ENCODE measurements around the gene OLFML2B. TPM values are rescaled to one million over a fixed set of nuclear protein-coding genes. Genes with fewer than 3 reads are reported as not detected.

Gene OLFML2B
- total RNA-seq, 1 donor, result 0.10 TPM

- H3K27me3 ChIP-seq (ENCODE audit: insufficient read depth, low read length), result no peaks in the 10 kb centered on the region
- H3K4me1 ChIP-seq (ENCODE audit: insufficient read depth, low read length), result peaks cover 18% of the 10 kb centered on the region
Observed at GRCh38 chr1:161958425-161958824, 65.2 kb downstream of the OLFML2B start.

GRCh38 chr1:161956930-161957329 is 66.7 kb downstream of the OLFML2B start:
- Histone ChIP-seq H3K4me1 (ENCODE audit: insufficient read depth, low read length) (peaks cover 21% of the 10 kb centered on the region), H3K4me3 (ENCODE audit: low read length) (no peak overlapping the region), H3K9me3 (ENCODE audit: low read depth, low read length) (no peaks in the 10 kb centered on the region), H3K27me3 (ENCODE audit: insufficient read depth, low read length) (no peaks in the 10 kb centered on the region)

More at GRCh38 chr1:161958425-161958824, 65.2 kb downstream of the OLFML2B start:
- H3K9me3 ChIP-seq (ENCODE audit: low read depth, low read length), result no peaks in the 10 kb centered on the region
- no peak overlapping the region for H3K4me3 ChIP-seq (ENCODE audit: low read length)

GRCh38 chr1:161956097-161956496 is 67.6 kb downstream of the OLFML2B start:
- Histone ChIP-seq H3K4me1 (ENCODE audit: insufficient read depth, low read length) (peaks cover 16% of the 10 kb centered on the region), H3K9me3 (ENCODE audit: low read depth, low read length) (no peaks in the 10 kb centered on the region), H3K27me3 (ENCODE audit: insufficient read depth, low read length) (no peaks in the 10 kb centered on the region), H3K4me3 (ENCODE audit: low read length) (no peak overlapping the region)

GRCh38 chr1:161955606-161956005 is 68.1 kb downstream of the OLFML2B start:
- Histone ChIP-seq H3K4me3 (ENCODE audit: low read length) (no peak overlapping the region), H3K4me1 (ENCODE audit: insufficient read depth, low read length) (peaks cover 16% of the 10 kb centered on the region), H3K27me3 (ENCODE audit: insufficient read depth, low read length) (no peaks in the 10 kb centered on the region), H3K9me3 (ENCODE audit: low read depth, low read length) (no peaks in the 10 kb centered on the region)

DNA sequence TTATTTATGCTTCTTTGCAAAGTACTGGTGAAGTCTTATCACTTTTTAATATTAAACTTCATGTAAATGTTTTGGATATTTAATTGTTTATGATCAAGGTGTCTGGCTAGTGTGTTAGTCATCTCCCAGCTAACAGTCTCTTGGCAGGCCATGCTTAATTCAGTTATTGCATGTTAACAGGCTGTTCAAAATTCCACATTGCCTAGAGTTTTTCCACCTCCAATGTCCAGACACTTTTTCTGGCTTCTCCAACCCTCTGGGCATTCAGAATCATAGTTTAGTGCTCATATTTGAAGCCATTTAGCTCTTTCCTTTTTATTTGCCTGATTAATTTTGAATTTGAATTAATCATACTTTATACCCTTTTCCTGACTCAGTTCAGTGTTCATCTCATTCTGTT is 69.2 kb downstream of the OLFML2B start:
- no peaks in the 10 kb centered on the region for H3K9me3 ChIP-seq (ENCODE audit: low read depth, low read length)
- no peaks in the 10 kb centered on the region for H3K27me3 ChIP-seq (ENCODE audit: insufficient read depth, low read length)
- peaks cover 16% of the 10 kb centered on the region for H3K4me1 ChIP-seq (ENCODE audit: insufficient read depth, low read length)
- no peak overlapping the region for H3K4me3 ChIP-seq (ENCODE audit: low read length)

DNA sequence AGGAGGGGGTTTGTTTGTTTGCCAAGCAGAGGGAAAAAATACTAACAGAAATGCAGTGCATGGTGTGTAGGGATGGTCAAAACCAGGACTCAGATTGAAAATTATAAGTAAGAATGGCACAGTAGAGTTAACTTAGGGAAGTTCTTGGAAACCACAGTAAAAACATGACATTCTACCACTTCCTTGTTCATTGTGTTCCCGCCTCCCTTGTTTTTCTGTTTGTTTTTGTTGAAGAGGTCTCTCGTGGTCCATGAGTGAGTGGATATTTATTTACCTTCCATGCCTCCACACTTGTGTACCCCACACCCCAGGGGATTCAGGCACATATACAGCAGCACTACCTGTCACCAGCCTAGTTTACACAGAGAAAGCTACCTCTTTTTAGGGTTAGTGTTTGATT is 69.6 kb downstream of the OLFML2B start:
- Histone ChIP-seq H3K27me3 (ENCODE audit: insufficient read depth, low read length) (no peaks in the 10 kb centered on the region), H3K9me3 (ENCODE audit: low read depth, low read length) (no peaks in the 10 kb centered on the region), H3K4me1 (ENCODE audit: insufficient read depth, low read length) (peaks cover 16% of the 10 kb centered on the region), H3K4me3 (ENCODE audit: low read length) (no peak overlapping the region)

DNA sequence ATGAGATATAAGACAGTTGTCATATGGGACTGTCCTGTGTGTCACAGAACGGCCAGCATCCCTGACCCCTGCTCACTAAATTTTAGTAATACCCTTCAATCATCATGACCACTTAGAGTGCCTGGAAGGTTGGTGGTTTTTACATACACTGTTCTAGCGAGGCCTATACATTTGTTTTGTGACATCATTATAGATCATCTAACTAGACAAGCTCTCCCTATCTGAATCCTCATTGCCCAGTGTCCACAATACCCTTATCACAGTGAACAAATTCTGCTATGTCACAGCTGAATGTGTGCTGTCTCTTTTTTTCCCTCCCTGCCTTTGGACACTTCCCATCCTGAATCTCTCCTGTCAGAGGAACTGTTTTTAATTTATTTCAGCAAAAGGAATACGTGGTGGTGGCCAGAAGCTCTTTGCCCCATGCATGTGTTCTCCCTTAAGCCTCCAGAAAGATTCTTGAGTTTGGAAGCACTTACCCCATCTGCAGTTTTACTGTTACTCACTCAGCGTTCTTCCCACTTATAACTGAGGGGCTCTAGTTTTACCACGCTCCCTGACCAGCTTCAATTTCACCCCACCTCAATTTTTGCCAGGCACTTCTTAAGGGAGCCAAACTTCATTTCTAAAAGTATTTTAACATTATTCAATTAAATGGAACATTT is 70.3 kb downstream of the OLFML2B start:
- Histone ChIP-seq H3K4me3 (ENCODE audit: low read length) (no peak overlapping the region), H3K4me1 (ENCODE audit: insufficient read depth, low read length) (peaks cover 16% of the 10 kb centered on the region), H3K9me3 (ENCODE audit: low read depth, low read length) (no peaks in the 10 kb centered on the region), H3K27me3 (ENCODE audit: insufficient read depth, low read length) (no peaks in the 10 kb centered on the region)

GRCh38 chr1:161952607-161953172 is 71.0 kb downstream of the OLFML2B start:
- Histone ChIP-seq H3K4me1 (ENCODE audit: insufficient read depth, low read length) (peaks cover 16% of the 10 kb centered on the region), H3K9me3 (ENCODE audit: low read depth, low read length) (no peaks in the 10 kb centered on the region), H3K4me3 (ENCODE audit: low read length) (no peak overlapping the region), H3K27me3 (ENCODE audit: insufficient read depth, low read length) (no peaks in the 10 kb centered on the region)

DNA sequence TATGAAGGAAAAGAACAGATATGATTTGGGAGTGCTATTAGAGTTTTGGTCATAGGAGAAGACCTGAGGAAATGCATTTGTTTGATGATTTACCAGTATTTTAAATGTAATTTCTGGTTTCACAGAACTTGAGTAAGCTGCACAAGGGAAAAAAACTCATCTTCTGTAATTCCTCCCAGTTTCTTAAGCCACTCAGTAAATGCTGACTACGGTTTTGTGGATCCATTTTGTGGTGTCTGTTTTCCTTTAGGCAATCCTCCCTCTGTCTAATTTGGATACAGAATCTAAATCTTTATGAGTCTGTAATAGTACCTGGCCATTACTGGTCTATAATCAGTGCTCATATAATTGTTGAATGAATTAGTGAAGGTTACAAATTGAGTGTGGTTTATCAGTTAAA is 72.0 kb downstream of the OLFML2B start:
- Histone ChIP-seq H3K4me1 (ENCODE audit: insufficient read depth, low read length) (peaks cover 16% of the 10 kb centered on the region), H3K9me3 (ENCODE audit: low read depth, low read length) (no peaks in the 10 kb centered on the region), H3K4me3 (ENCODE audit: low read length) (no peak overlapping the region), H3K27me3 (ENCODE audit: insufficient read depth, low read length) (no peaks in the 10 kb centered on the region)

GRCh38 chr1:161950377-161950776 is 73.3 kb downstream of the OLFML2B start:
- H3K4me1 ChIP-seq (ENCODE audit: insufficient read depth, low read length), result peaks cover 16% of the 10 kb centered on the region
- no peaks in the 10 kb centered on the region for H3K27me3 ChIP-seq (ENCODE audit: insufficient read depth, low read length)
- H3K9me3 ChIP-seq (ENCODE audit: low read depth, low read length), result no peaks in the 10 kb centered on the region
- H3K4me3 ChIP-seq (ENCODE audit: low read length), result no peak overlapping the region

DNA sequence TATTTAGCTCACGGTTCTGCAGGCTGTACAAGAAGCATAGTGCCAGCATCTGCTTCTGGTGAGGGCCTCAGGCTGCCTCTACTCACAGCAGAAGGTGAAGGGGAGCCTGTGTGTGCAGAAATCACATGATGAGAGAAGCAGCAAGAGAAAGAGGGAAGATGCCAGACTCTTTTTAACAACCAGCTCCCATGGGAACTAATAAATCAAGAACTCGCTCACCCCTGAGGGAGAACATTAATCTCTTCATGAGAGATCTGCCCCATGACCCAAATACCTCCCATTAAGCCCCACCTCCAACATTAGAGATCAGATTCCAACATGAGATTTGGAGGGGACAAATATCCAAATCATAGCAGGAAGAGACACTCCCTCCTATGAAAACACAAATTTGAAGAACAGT is 74.1 kb downstream of the OLFML2B start:
- Histone ChIP-seq H3K4me3 (ENCODE audit: low read length) (no peak overlapping the region), H3K27me3 (ENCODE audit: insufficient read depth, low read length) (no peaks in the 10 kb centered on the region), H3K9me3 (ENCODE audit: low read depth, low read length) (no peaks in the 10 kb centered on the region), H3K4me1 (ENCODE audit: insufficient read depth, low read length) (peaks cover 16% of the 10 kb centered on the region)

DNA sequence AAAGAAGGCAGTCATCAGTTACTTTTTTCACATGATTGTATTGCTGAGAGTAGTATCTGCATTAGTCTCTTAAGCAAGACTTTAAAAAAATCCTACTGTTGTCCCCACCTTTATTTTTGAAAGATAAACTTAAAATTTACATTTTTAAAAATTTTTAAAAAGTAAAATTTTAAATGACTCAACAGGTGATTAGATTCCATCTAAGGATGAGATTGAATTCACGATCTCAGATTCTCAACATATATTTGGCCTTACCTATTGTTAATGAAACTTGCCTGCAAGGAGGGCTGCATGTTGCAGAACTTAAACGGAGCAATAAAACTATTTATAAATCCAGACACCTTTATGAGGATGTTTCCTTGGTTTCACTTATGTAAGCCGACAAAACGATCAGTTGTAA is 75.2 kb downstream of the OLFML2B start:
- Histone ChIP-seq H3K9me3 (ENCODE audit: low read depth, low read length) (no peaks in the 10 kb centered on the region), H3K4me1 (ENCODE audit: insufficient read depth, low read length) (peaks cover 7% of the 10 kb centered on the region), H3K4me3 (ENCODE audit: low read length) (no peak overlapping the region), H3K27me3 (ENCODE audit: insufficient read depth, low read length) (no peaks in the 10 kb centered on the region)

DNA sequence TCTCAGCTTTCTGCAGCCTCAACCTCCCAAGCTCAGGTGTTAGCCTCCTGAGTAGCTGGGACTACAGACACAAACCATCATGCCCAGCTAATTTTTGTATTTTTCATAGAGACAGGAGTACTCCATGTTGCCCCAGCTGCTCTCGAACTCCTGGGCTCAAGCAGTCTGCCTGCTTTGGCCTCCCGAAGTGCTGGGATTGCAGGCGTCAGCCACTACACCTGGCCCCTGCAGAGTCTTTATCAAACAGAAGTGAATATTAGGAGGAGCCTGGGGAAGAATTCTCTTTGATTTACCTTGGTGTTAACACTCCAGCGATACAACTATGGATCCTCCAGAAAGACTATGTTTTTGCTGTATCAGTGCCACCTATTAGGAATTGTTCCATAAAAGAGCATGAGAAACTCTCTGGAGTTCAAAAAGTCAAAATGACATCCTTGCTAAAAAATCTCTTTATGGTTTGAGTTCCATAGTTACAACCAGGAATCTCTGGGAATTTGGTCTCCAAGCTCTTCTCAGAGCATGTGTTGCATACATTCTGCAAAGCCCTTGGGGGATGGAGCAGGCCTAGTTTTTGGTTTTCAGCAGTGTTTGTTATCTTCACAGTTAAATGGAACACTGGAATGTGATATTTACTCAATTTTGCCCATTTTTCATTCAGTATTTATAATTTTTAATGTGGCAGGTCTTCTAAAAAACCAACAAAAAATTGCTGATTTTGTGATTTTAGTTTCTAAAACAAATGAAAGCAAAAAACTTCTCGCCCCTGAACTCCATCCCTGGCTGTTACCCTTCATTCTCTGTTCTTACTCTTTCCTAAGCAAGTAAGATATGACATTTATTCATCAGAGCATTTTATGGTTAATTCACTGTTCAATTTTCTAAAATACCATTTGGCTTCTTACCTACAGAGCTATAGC is 77.3 kb downstream of the OLFML2B start:
- H3K9me3 ChIP-seq (ENCODE audit: low read depth, low read length), result no peaks in the 10 kb centered on the region
- H3K4me3 ChIP-seq (ENCODE audit: low read length), result no peak overlapping the region
- no peaks in the 10 kb centered on the region for H3K4me1 ChIP-seq (ENCODE audit: insufficient read depth, low read length)
- no peaks in the 10 kb centered on the region for H3K27me3 ChIP-seq (ENCODE audit: insufficient read depth, low read length)

- H3K4me3 ChIP-seq (ENCODE audit: low read length), result no peak overlapping the region
- no peaks in the 10 kb centered on the region for H3K4me1 ChIP-seq (ENCODE audit: insufficient read depth, low read length)
- no peaks in the 10 kb centered on the region for H3K9me3 ChIP-seq (ENCODE audit: low read depth, low read length)
- H3K27me3 ChIP-seq (ENCODE audit: insufficient read depth, low read length), result no peaks in the 10 kb centered on the region
Observed at GRCh38 chr1:161945306-161946060, 78.2 kb downstream of the OLFML2B start.

DNA sequence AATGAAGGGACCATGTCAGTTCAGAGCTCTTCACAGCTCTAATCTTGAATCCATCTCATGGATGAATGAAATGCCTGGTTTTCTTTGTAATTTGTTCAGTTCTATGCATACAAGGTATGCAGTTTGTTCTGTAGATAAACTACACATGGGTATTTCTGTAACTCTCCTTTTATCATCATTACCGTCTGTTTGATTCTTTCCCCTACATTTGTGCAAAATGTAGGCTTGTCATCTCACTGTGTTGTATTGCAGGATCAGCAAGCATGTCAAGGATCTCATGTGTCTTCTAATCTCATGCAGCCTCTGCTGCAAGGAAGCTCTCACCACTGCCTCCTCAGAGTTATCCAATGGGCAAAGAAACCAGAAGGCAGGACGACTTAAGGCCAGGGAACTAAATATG is 79.3 kb downstream of the OLFML2B start:
- H3K27me3 ChIP-seq (ENCODE audit: insufficient read depth, low read length), result no peaks in the 10 kb centered on the region
- H3K9me3 ChIP-seq (ENCODE audit: low read depth, low read length), result no peaks in the 10 kb centered on the region
- no peaks in the 10 kb centered on the region for H3K4me1 ChIP-seq (ENCODE audit: insufficient read depth, low read length)
- no peak overlapping the region for H3K4me3 ChIP-seq (ENCODE audit: low read length)
